GM20431 (cell line): Measurements from ENCODE around the gene OR2T29.
"Not testable (repeated sequence)": the region's sequence is repeated elsewhere in the genome, so short reads cannot be mapped to it uniquely, and the experiment has no call there.

Experiments used
- in situ Hi-C: fragments of 300-500 bp; cut with MseI, MboI; formaldehyde crosslinking; loops from one replicate; pipeline ENCODE4 v1.15.0; 2020; ENCODE audit warnings: low sequenced_read_pairs; ENCODE audit not compliant: unreplicated experiment

Gene OR2T29

GRCh38 chr1:248562672-248563071, at the start of gene OR2T29:
TSS of gene OR2T29 (minus strand) at chr1:248562772. CDS start at chr1:248559491, 3,281 bp downstream.
- in situ Hi-C loops, result not testable (repeated sequence)

- in situ Hi-C loops, result no loop called here
Measured at GRCh38 chr1:248611883-248612414, 49.4 kb upstream of the OR2T29 start.

GRCh38 chr1:248610301-248610700, 47.7 kb upstream of the OR2T29 start:
- in situ Hi-C loops, result no loop called here

- in situ Hi-C loops, result no loop called here
Measured at GRCh38 chr1:248599396-248599795, 36.8 kb upstream of the OR2T29 start.

- in situ Hi-C loops, result no loop called here
Measured at GRCh38 chr1:248597589-248597988, 35.0 kb upstream of the OR2T29 start, which contains the start of gene OR2T10. TSS of gene OR2T10 (minus strand) at chr1:248597700. CDS start at chr1:248593768, 3,932 bp downstream.

GRCh38 chr1:248596615-248597014, 34.0 kb upstream of the OR2T29 start:
- in situ Hi-C loops, result no loop called here

GRCh38 chr1:248593226-248593625, 30.7 kb upstream of the OR2T29 start:
- in situ Hi-C loops, result no loop called here

- in situ Hi-C loops, result no loop called here
Measured at GRCh38 chr1:248592655-248593054, 30.1 kb upstream of the OR2T29 start.

- in situ Hi-C loops, result no loop called here
Measured at GRCh38 chr1:248590055-248590454, 27.5 kb upstream of the OR2T29 start.

- in situ Hi-C loops, result no loop called here
Measured at GRCh38 chr1:248589334-248589733, 26.8 kb upstream of the OR2T29 start.

- in situ Hi-C loops, result no loop called here
Measured at GRCh38 chr1:248585266-248585665, 22.7 kb upstream of the OR2T29 start.

GRCh38 chr1:248576260-248576980, 13.8 kb upstream of the OR2T29 start:
- in situ Hi-C loops, result no loop called here

GRCh38 chr1:248574657-248575056, 12.1 kb upstream of the OR2T29 start, which contains the start of gene OR2T34:
TSS of gene OR2T34 (minus strand) at chr1:248574757. CDS start at chr1:248574757, 0 bp downstream.
- in situ Hi-C loops, result not testable (repeated sequence)

- in situ Hi-C loops, result not testable (repeated sequence)
Measured at GRCh38 chr1:248573856-248574255, 11.3 kb upstream of the OR2T29 start.

- in situ Hi-C loops, result not testable (repeated sequence)
Measured at GRCh38 chr1:248572049-248572448, 9.5 kb upstream of the OR2T29 start.

- in situ Hi-C loops, result not testable (repeated sequence)
Measured at GRCh38 chr1:248570811-248571210, 8.2 kb upstream of the OR2T29 start.

- in situ Hi-C loops, result not testable (repeated sequence)
Measured at GRCh38 chr1:248569049-248569448, 6.5 kb upstream of the OR2T29 start.

GRCh38 chr1:248565530-248566373, 3.2 kb upstream of the OR2T29 start:
- in situ Hi-C loops, result not testable (repeated sequence)

GRCh38 chr1:248551027-248551426, 11.5 kb downstream of the OR2T29 start:
- in situ Hi-C loops, result not testable (repeated sequence)

- in situ Hi-C loops, result not testable (repeated sequence)
Measured at GRCh38 chr1:248547383-248547782, 15.2 kb downstream of the OR2T29 start.

- in situ Hi-C loops, result not testable (repeated sequence)
Measured at GRCh38 chr1:248537449-248537848, 25.1 kb downstream of the OR2T29 start.
